ENCODE measurements around the gene ARMC9.

ARMC9 gene

DNA sequence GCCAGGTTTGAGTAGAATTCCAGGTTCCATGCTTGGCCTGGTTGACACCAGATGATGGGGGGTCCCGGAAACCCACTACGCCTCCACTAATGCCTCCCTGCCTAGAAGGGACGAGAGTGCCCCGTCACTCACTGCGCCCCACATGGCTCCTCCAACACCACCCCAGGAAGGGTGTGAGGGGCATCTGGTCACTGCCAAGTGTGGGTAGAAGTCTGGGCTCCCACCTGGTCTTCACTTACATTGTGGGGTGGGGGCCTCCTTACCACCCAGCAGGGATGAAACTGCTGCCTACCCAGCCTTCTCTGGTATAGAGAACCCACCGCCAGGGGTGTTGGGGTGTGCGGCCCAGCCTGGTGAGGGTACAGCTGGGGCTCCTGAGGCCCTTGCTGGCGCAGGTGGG is 131.9 kb downstream of the ARMC9 start (continued):
- TF ChIP-seq ZNF571 (tag by site-specific recombination; IDR thresholded peaks at IDR 0.05) = no peak

- no peaks in the 10 kb centered on the region for H3K4me1 ChIP-seq (ENCODE audit: control insufficient read depth, insufficient read depth, low read length)
- no peak for TF ChIP-seq ZNF324 (tag by site-specific recombination; IDR thresholded peaks at IDR 0.05)
- no peak for TF ChIP-seq ZNF776 (tag by site-specific recombination; IDR thresholded peaks at IDR 0.05; ENCODE audit: borderline replicate concordance)
- no peak for TF ChIP-seq ZBTB10 (tag by site-specific recombination; IDR thresholded peaks at IDR 0.05)
- TF ChIP-seq ZNF169 (tag by site-specific recombination; IDR thresholded peaks at IDR 0.05) = no peak
- ChIA-PET CTCF (interaction anchor here (0.7 kb wide), 1 partner anchor 19 kb away, joined by 3 read pairs; no protein-coding TSS in a partner anchor), POLR2A (no interaction called here)
- no peaks in the 10 kb centered on the region for H3K9me3 ChIP-seq (ENCODE audit: control insufficient read depth, insufficient read depth, low read depth, low read length)
- H3K36me3 ChIP-seq (ENCODE audit: control insufficient read depth in 2 of 2, insufficient read depth in 1 of 2, low read length in 2 of 2) = peaks cover 0 to 27% of the 10 kb centered on the region in 2 experiments; a peak in 1 of 3 replicates
- H3K27ac ChIP-seq (ENCODE audit: extremely low read depth, low read depth, low read length) = no peak overlapping the region
- no peak overlapping the region for H3K4me3 ChIP-seq (ENCODE audit: low read depth, low read length)
These were observed 133.1 kb downstream of the ARMC9 start for GRCh38 chr2:231331533-231331932.

DNA sequence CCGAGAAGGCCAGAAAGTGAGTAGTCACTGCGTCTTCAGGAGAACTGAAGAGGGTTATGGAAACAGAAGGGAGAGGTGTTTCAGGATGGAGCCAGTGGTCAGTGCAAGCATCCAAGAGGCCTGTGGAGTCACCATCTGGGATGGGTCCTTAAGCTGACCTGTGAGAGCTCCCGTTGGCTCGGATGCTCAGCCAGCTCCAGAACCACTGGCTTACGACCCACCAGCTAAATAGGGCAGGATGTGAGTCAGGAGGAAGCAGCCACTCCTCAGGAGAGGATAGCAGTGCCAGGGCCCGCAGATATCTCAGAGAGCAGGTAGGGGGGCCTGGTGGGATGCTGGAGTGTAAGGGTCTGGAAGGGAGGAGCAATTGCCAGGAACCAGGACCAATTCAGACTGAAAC is 134.0 kb downstream of the ARMC9 start:
- ChIA-PET POLR2A (no interaction called here), CTCF (no interaction called here)
- Histone ChIP-seq H3K36me3 (ENCODE audit: control insufficient read depth in 2 of 2, insufficient read depth in 1 of 2, low read length in 2 of 2) (peaks cover 0 to 27% of the 10 kb centered on the region in 2 experiments; a peak in 1 of 3 replicates), H3K9me3 (ENCODE audit: control insufficient read depth, insufficient read depth, low read depth, low read length) (no peaks in the 10 kb centered on the region), H3K27ac (ENCODE audit: extremely low read depth, low read depth, low read length) (no peak overlapping the region), H3K4me1 (ENCODE audit: control insufficient read depth, insufficient read depth, low read length) (no peaks in the 10 kb centered on the region), H3K4me3 (ENCODE audit: low read depth, low read length) (no peak overlapping the region)
- TF ChIP-seq GLI4 (tag by site-specific recombination; IDR thresholded peaks at IDR 0.05) (no peak), EGR2 (tag by site-specific recombination; IDR thresholded peaks at IDR 0.05; ENCODE audit: low read depth) (no peak), ZNF549 (tag by site-specific recombination; IDR thresholded peaks at IDR 0.05) (no peak), ZNF426 (tag by site-specific recombination; IDR thresholded peaks at IDR 0.05) (no peak), ZNF266 (tag by site-specific recombination; IDR thresholded peaks at IDR 0.05; ENCODE audit: low read depth) (no peak), HOXC10 (CRISPR knock-in tag; IDR thresholded peaks at IDR 0.05) (no peak), ZNF169 (tag by site-specific recombination; IDR thresholded peaks at IDR 0.05) (no peak), KLF8 (tag by site-specific recombination; IDR thresholded peaks at IDR 0.05) (no peak), ZNF792 (tag by site-specific recombination; IDR thresholded peaks at IDR 0.05) (no peak), MYNN (tag by site-specific recombination; IDR thresholded peaks at IDR 0.05; ENCODE audit: borderline replicate concordance) (no peak), KLF10 (tag by site-specific recombination; IDR thresholded peaks at IDR 0.05) (no peak)
- TF ChIP-seq, protein P1, sequence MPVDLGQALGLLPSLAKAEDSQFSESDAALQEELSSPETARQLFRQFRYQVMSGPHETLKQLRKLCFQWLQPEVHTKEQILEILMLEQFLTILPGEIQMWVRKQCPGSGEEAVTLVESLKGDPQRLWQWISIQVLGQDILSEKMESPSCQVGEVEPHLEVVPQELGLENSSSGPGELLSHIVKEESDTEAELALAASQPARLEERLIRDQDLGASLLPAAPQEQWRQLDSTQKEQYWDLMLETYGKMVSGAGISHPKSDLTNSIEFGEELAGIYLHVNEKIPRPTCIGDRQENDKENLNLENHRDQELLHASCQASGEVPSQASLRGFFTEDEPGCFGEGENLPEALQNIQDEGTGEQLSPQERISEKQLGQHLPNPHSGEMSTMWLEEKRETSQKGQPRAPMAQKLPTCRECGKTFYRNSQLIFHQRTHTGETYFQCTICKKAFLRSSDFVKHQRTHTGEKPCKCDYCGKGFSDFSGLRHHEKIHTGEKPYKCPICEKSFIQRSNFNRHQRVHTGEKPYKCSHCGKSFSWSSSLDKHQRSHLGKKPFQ (tag by site-specific recombination; IDR thresholded peaks at IDR 0.05) = no peak
- TF ChIP-seq, protein P2, sequence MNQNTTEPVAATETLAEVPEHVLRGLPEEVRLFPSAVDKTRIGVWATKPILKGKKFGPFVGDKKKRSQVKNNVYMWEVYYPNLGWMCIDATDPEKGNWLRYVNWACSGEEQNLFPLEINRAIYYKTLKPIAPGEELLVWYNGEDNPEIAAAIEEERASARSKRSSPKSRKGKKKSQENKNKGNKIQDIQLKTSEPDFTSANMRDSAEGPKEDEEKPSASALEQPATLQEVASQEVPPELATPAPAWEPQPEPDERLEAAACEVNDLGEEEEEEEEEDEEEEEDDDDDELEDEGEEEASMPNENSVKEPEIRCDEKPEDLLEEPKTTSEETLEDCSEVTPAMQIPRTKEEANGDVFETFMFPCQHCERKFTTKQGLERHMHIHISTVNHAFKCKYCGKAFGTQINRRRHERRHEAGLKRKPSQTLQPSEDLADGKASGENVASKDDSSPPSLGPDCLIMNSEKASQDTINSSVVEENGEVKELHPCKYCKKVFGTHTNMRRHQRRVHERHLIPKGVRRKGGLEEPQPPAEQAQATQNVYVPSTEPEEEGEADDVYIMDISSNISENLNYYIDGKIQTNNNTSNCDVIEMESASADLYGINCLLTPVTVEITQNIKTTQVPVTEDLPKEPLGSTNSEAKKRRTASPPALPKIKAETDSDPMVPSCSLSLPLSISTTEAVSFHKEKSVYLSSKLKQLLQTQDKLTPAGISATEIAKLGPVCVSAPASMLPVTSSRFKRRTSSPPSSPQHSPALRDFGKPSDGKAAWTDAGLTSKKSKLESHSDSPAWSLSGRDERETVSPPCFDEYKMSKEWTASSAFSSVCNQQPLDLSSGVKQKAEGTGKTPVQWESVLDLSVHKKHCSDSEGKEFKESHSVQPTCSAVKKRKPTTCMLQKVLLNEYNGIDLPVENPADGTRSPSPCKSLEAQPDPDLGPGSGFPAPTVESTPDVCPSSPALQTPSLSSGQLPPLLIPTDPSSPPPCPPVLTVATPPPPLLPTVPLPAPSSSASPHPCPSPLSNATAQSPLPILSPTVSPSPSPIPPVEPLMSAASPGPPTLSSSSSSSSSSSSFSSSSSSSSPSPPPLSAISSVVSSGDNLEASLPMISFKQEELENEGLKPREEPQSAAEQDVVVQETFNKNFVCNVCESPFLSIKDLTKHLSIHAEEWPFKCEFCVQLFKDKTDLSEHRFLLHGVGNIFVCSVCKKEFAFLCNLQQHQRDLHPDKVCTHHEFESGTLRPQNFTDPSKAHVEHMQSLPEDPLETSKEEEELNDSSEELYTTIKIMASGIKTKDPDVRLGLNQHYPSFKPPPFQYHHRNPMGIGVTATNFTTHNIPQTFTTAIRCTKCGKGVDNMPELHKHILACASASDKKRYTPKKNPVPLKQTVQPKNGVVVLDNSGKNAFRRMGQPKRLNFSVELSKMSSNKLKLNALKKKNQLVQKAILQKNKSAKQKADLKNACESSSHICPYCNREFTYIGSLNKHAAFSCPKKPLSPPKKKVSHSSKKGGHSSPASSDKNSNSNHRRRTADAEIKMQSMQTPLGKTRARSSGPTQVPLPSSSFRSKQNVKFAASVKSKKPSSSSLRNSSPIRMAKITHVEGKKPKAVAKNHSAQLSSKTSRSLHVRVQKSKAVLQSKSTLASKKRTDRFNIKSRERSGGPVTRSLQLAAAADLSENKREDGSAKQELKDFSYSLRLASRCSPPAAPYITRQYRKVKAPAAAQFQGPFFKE (tag by site-specific recombination; IDR thresholded peaks at IDR 0.05; ENCODE audit: borderline replicate concordance) = no peak
- TF ChIP-seq, protein P3, sequence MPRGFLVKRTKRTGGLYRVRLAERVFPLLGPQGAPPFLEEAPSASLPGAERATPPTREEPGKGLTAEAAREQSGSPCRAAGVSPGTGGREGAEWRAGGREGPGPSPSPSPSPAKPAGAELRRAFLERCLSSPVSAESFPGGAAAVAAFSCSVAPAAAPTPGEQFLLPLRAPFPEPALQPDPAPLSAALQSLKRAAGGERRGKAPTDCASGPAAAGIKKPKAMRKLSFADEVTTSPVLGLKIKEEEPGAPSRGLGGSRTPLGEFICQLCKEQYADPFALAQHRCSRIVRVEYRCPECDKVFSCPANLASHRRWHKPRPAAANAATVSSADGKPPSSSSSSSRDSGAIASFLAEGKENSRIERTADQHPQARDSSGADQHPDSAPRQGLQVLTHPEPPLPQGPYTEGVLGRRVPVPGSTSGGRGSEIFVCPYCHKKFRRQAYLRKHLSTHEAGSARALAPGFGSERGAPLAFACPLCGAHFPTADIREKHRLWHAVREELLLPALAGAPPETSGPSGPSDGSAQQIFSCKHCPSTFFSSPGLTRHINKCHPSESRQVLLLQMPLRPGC (tag by site-specific recombination; IDR thresholded peaks at IDR 0.05) = no peak
- TF ChIP-seq, protein P4, sequence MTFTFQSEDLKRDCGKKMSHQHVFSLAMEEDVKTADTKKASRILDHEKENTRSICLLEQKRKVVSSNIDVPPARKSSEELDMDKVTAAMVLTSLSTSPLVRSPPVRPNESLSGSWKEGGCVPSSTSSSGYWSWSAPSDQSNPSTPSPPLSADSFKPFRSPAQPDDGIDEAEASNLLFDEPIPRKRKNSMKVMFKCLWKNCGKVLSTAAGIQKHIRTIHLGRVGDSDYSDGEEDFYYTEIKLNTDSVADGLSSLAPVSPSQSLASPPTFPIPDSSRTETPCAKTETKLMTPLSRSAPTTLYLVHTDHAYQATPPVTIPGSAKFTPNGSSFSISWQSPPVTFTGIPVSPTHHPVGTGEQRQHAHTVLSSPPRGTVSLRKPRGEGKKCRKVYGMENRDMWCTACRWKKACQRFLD (tag by site-specific recombination; IDR thresholded peaks at IDR 0.05) = no peak
